GM18499 (cell line): Measurements from ENCODE around the gene TXNDC8.

ENCODE experiments used
- ATAC-seq: cut with Tn5 transposase; IDR thresholded peaks from one replicate; pipeline ENCODE4 v1.9.1; 2021; ENCODE audit warnings: moderate number of reproducible peaks; ENCODE audit not compliant: insufficient read depth, unreplicated experiment

TXNDC8 gene

GRCh38 chr9:110284211-110284844 lies 53.3 kb downstream of the TXNDC8 start:
- no peak for ATAC-seq

- no peak for ATAC-seq
Observed at GRCh38 chr9:110283751-110284150, 53.9 kb downstream of the TXNDC8 start.

GRCh38 chr9:110282739-110283081 lies 55.0 kb downstream of the TXNDC8 start:
- no peak for ATAC-seq

GRCh38 chr9:110282018-110282738 lies 55.5 kb downstream of the TXNDC8 start:
- no peak for ATAC-seq

GRCh38 chr9:110278080-110278707 lies 59.5 kb downstream of the TXNDC8 start:
- no peak for ATAC-seq

GRCh38 chr9:110276781-110277180 lies 60.9 kb downstream of the TXNDC8 start:
- ATAC-seq: no peak

GRCh38 chr9:110270211-110270995 lies 67.3 kb downstream of the TXNDC8 start:
- no peak for ATAC-seq

- no peak for ATAC-seq
Observed at GRCh38 chr9:110266795-110267194, 70.9 kb downstream of the TXNDC8 start.

- no peak for ATAC-seq
Observed at GRCh38 chr9:110261632-110262031, 76.0 kb downstream of the TXNDC8 start.

- ATAC-seq: no peak
Observed at GRCh38 chr9:110260911-110261310, 76.8 kb downstream of the TXNDC8 start.

- ATAC-seq: no peak
Observed at GRCh38 chr9:110259566-110259965, 78.1 kb downstream of the TXNDC8 start.

- no peak for ATAC-seq
Observed at GRCh38 chr9:110258690-110259091, 79.0 kb downstream of the TXNDC8 start.

GRCh38 chr9:110257956-110258355 lies 79.7 kb downstream of the TXNDC8 start:
- no peak for ATAC-seq

GRCh38 chr9:110257097-110257841 lies 80.4 kb downstream of the TXNDC8 start:
- ATAC-seq: no peak

- ATAC-seq: peak; percentile 41
Observed at GRCh38 chr9:110256380-110257096, 81.1 kb downstream of the TXNDC8 start, which contains the start of gene TXN. TSS of gene TXN (minus strand) at chr9:110256507. CDS start at chr9:110256435, 72 bp downstream.

- ATAC-seq: no peak
Observed at GRCh38 chr9:110255463-110256379, 81.9 kb downstream of the TXNDC8 start.

GRCh38 chr9:110255034-110255462 lies 82.6 kb downstream of the TXNDC8 start:
- ATAC-seq: no peak

- no peak for ATAC-seq
Observed at GRCh38 chr9:110254500-110254899, 83.2 kb downstream of the TXNDC8 start.
